ENCODE measurements around the gene OSBPL10.
"Not testable (repeated sequence)": the region's sequence is repeated elsewhere in the genome, so short reads cannot be mapped to it uniquely, and the experiment has no call there.

Gene OSBPL10

DNA sequence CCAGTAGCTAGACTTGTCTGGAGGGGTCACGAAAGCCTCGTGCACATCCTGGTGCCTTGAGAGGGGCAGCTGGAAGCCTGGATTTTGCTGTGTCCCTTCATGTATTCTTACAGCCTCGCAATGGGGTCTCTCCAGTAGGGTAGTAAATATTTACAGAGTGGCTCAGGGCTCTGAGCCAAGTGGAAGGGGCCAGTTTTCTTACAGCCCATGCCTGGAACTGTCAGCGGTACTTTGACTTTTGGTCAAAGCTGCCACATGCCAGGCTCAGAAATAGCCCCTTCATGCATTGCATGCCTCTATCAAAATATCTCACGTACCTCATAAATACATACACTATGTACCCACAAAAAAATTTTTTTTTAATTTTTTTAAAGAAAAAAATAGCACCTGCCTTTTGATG is 119.2 kb downstream of the OSBPL10 start:
- H3K9me3 ChIP-seq (ENCODE audit: low read length): no peaks in the 10 kb centered on the region
- no peaks in the 10 kb centered on the region for H3K36me3 ChIP-seq (ENCODE audit: insufficient read depth, low read length)
- no peaks in the 10 kb centered on the region for H3K4me1 ChIP-seq (ENCODE audit: insufficient read depth, low read length)
- no peak overlapping the region for H2AFZ ChIP-seq (ENCODE audit: low read depth, low read length)
- H3K4me3 ChIP-seq (ENCODE audit: low read length): no peak overlapping the region
- H3K27me3 ChIP-seq (ENCODE audit: insufficient read depth, low read length): no peaks in the 10 kb centered on the region

GRCh38 chr3:31860642-31861041 is 120.4 kb downstream of the OSBPL10 start:
- not testable (repeated sequence) for H3K27me3 ChIP-seq (ENCODE audit: insufficient read depth, low read length); H3K4me1 ChIP-seq (ENCODE audit: insufficient read depth, low read length); H3K4me3 ChIP-seq (ENCODE audit: low read length); H3K9me3 ChIP-seq (ENCODE audit: low read length); H3K36me3 ChIP-seq (ENCODE audit: insufficient read depth, low read length); H2AFZ ChIP-seq (ENCODE audit: low read depth, low read length)

GRCh38 chr3:31859245-31859644 is 121.8 kb downstream of the OSBPL10 start:
- no peaks in the 10 kb centered on the region for H3K36me3 ChIP-seq (ENCODE audit: insufficient read depth, low read length)
- no peak overlapping the region for H3K4me3 ChIP-seq (ENCODE audit: low read length)
- H3K9me3 ChIP-seq (ENCODE audit: low read length): no peaks in the 10 kb centered on the region
- no peaks in the 10 kb centered on the region for H3K27me3 ChIP-seq (ENCODE audit: insufficient read depth, low read length)
- no peak overlapping the region for H2AFZ ChIP-seq (ENCODE audit: low read depth, low read length)
- H3K4me1 ChIP-seq (ENCODE audit: insufficient read depth, low read length): no peaks in the 10 kb centered on the region

GRCh38 chr3:31858439-31858838 is 122.6 kb downstream of the OSBPL10 start:
- H2AFZ ChIP-seq (ENCODE audit: low read depth, low read length): no peak overlapping the region
- no peaks in the 10 kb centered on the region for H3K9me3 ChIP-seq (ENCODE audit: low read length)
- H3K4me3 ChIP-seq (ENCODE audit: low read length): no peak overlapping the region
- no peaks in the 10 kb centered on the region for H3K27me3 ChIP-seq (ENCODE audit: insufficient read depth, low read length)
- H3K36me3 ChIP-seq (ENCODE audit: insufficient read depth, low read length): no peaks in the 10 kb centered on the region
- H3K4me1 ChIP-seq (ENCODE audit: insufficient read depth, low read length): no peaks in the 10 kb centered on the region

DNA sequence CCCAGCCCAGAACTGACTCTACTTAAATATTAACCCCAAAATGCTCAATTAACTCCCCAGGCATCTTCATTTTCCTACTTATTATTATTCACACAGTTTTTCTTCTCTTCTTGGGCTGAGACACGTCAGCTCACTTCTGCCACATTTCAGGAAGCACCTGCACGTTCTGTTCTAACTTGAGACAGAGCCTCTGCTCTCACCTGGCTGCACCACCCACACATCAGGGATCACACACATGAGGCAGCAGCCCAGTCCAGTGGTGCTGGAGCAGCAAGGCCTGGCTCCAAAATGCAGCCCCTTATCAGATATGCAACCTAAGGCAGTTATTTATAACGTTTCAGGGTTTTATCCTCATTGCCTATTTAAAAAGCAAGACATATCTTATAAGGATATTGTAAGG is 127.5 kb downstream of the OSBPL10 start:
- H3K27me3 ChIP-seq (ENCODE audit: insufficient read depth, low read length): no peaks in the 10 kb centered on the region
- no peaks in the 10 kb centered on the region for H3K36me3 ChIP-seq (ENCODE audit: insufficient read depth, low read length)
- H3K4me1 ChIP-seq (ENCODE audit: insufficient read depth, low read length): no peaks in the 10 kb centered on the region
- H3K4me3 ChIP-seq (ENCODE audit: low read length): no peak overlapping the region
- no peaks in the 10 kb centered on the region for H3K9me3 ChIP-seq (ENCODE audit: low read length)
- no peak overlapping the region for H2AFZ ChIP-seq (ENCODE audit: low read depth, low read length)

DNA sequence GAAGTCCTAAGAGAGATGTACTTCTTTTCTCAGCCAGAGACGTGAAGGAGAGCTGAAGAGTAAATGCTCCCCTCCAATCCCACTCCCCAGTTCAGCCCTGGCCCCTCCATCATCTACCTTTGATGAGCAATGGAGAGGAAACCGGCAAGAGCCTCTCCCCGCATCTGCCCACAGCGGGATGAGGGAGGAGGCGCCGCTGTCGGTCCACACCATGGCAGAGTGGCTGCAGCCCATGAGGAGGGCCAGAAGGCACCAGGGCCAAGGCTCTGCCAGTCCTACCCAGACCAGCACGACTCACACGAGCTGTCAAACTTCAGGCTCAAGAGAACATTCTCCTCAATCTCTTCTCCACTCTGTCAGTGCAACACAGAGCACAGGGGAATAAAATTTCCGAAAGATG is 129.8 kb downstream of the OSBPL10 start:
- Histone ChIP-seq H3K4me1 (ENCODE audit: insufficient read depth, low read length) (no peaks in the 10 kb centered on the region), H3K27me3 (ENCODE audit: insufficient read depth, low read length) (no peaks in the 10 kb centered on the region), H3K4me3 (ENCODE audit: low read length) (no peak overlapping the region), H3K36me3 (ENCODE audit: insufficient read depth, low read length) (no peaks in the 10 kb centered on the region), H2AFZ (ENCODE audit: low read depth, low read length) (no peak overlapping the region), H3K9me3 (ENCODE audit: low read length) (no peaks in the 10 kb centered on the region)

DNA sequence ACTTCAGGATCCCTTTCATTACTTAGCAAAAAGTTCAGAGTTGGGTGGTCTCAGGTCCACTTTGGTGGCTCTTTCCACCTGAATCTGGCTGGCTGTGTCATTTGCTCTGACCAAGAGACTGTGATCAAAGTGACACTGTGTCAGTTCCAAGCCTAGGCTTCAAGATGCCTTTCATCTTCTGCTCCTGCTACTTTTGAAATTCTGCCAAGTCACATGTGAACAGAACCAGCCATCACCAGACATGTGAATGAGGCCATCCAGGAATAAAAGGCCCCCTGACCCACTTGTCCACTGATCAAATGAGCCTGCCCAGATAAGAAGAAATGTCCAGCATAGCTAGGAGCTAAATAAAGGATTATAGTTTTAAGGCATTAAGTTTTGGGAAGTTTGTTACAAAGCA is 132.2 kb downstream of the OSBPL10 start:
- H3K4me3 ChIP-seq (ENCODE audit: low read length): no peak overlapping the region
- H3K27me3 ChIP-seq (ENCODE audit: insufficient read depth, low read length): no peaks in the 10 kb centered on the region
- no peaks in the 10 kb centered on the region for H3K36me3 ChIP-seq (ENCODE audit: insufficient read depth, low read length)
- H3K4me1 ChIP-seq (ENCODE audit: insufficient read depth, low read length): no peaks in the 10 kb centered on the region
- no peak overlapping the region for H2AFZ ChIP-seq (ENCODE audit: low read depth, low read length)
- H3K9me3 ChIP-seq (ENCODE audit: low read length): no peaks in the 10 kb centered on the region

GRCh38 chr3:31848163-31848818 is 132.8 kb downstream of the OSBPL10 start:
- Histone ChIP-seq H3K4me3 (ENCODE audit: low read length) (no peak overlapping the region), H3K4me1 (ENCODE audit: insufficient read depth, low read length) (no peaks in the 10 kb centered on the region), H3K36me3 (ENCODE audit: insufficient read depth, low read length) (no peaks in the 10 kb centered on the region), H3K9me3 (ENCODE audit: low read length) (no peaks in the 10 kb centered on the region), H2AFZ (ENCODE audit: low read depth, low read length) (no peak overlapping the region), H3K27me3 (ENCODE audit: insufficient read depth, low read length) (no peaks in the 10 kb centered on the region)

DNA sequence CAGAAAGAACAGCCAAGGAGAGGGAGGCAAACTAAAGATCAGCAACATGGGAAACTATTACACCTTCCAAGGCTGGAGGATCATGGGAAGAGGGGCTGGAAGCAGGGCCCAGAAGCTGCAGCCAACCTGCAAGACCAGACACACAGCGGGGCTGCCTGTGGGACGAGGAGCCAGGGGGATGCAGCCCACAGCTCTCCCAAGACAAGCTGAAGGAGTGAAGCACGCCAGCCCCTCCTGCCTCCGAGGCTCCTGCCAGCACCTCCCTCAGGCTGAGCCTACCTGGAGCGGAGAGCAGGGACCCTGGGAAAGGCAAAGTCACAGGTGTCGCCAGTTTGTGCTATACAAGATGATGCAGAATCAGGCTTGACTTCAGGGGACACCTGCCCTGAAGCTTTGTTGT is 133.3 kb downstream of the OSBPL10 start:
- Histone ChIP-seq H3K36me3 (ENCODE audit: insufficient read depth, low read length) (no peaks in the 10 kb centered on the region), H3K4me3 (ENCODE audit: low read length) (no peak overlapping the region), H3K4me1 (ENCODE audit: insufficient read depth, low read length) (no peaks in the 10 kb centered on the region), H2AFZ (ENCODE audit: low read depth, low read length) (no peak overlapping the region), H3K9me3 (ENCODE audit: low read length) (no peaks in the 10 kb centered on the region), H3K27me3 (ENCODE audit: insufficient read depth, low read length) (no peaks in the 10 kb centered on the region)

GRCh38 chr3:31841515-31841914 is 139.5 kb downstream of the OSBPL10 start:
- no peaks in the 10 kb centered on the region for H3K27me3 ChIP-seq (ENCODE audit: insufficient read depth, low read length)
- no peaks in the 10 kb centered on the region for H3K4me1 ChIP-seq (ENCODE audit: insufficient read depth, low read length)
- no peaks in the 10 kb centered on the region for H3K36me3 ChIP-seq (ENCODE audit: insufficient read depth, low read length)
- H2AFZ ChIP-seq (ENCODE audit: low read depth, low read length): no peak overlapping the region
- no peak overlapping the region for H3K4me3 ChIP-seq (ENCODE audit: low read length)
- H3K9me3 ChIP-seq (ENCODE audit: low read length): no peaks in the 10 kb centered on the region

GRCh38 chr3:31840252-31840651 is 140.8 kb downstream of the OSBPL10 start:
- Histone ChIP-seq H3K4me3 (ENCODE audit: low read length) (no peak overlapping the region), H3K36me3 (ENCODE audit: insufficient read depth, low read length) (no peaks in the 10 kb centered on the region), H3K9me3 (ENCODE audit: low read length) (no peaks in the 10 kb centered on the region), H2AFZ (ENCODE audit: low read depth, low read length) (no peak overlapping the region), H3K4me1 (ENCODE audit: insufficient read depth, low read length) (no peaks in the 10 kb centered on the region), H3K27me3 (ENCODE audit: insufficient read depth, low read length) (no peaks in the 10 kb centered on the region)

GRCh38 chr3:31839144-31839917 is 141.7 kb downstream of the OSBPL10 start:
- Histone ChIP-seq H3K36me3 (ENCODE audit: insufficient read depth, low read length) (no peaks in the 10 kb centered on the region), H3K4me1 (ENCODE audit: insufficient read depth, low read length) (no peaks in the 10 kb centered on the region), H3K4me3 (ENCODE audit: low read length) (no peak overlapping the region), H3K27me3 (ENCODE audit: insufficient read depth, low read length) (no peaks in the 10 kb centered on the region), H3K9me3 (ENCODE audit: low read length) (no peaks in the 10 kb centered on the region), H2AFZ (ENCODE audit: low read depth, low read length) (no peak overlapping the region)

DNA sequence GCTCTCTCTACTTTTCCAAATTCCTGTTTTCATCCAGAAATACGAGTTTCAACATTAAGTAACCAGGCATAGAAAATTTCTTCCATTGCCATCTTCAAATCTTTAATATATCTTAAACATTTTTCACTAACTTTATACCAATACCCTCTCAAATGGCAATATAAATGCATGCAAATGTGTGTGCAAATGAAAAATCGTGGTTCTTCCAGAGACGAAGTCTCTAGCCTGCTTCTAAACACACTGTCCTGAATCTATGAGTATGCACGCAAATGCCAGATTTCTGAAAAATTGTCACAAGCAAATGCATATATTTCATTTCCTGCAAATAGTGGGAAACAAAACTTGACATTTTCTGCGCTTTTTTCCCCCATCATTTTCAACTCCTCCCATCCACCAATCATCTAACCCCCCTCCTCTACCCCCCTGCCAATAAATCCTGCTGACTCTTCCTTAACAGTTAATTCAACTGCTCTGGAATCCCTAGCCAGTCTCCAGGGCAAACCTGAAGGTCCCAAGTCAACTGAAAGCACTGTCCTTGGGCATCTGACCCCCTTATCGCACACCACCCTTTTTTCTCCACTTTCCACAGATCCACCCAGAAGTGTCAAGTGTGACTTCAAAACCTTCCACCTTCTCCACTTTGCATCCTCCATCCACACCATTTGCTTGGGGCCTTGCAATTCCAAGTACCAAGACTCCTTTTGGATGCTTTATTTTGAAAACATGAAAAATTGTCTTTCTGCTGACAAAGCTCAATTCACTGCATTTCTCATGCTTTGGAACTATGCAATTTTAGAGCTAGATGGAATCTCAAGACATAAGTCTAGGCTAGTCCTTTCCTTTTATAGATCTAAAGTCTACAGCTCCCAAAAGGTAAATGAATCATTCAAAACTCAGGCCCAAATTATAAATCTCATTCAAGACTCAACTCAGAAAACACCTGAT is 144.7 kb downstream of the OSBPL10 start:
- Histone ChIP-seq H3K9me3 (ENCODE audit: low read length) (no peaks in the 10 kb centered on the region), H3K4me1 (ENCODE audit: insufficient read depth, low read length) (no peaks in the 10 kb centered on the region), H3K36me3 (ENCODE audit: insufficient read depth, low read length) (no peaks in the 10 kb centered on the region), H3K27me3 (ENCODE audit: insufficient read depth, low read length) (no peaks in the 10 kb centered on the region), H3K4me3 (ENCODE audit: low read length) (no peak overlapping the region), H2AFZ (ENCODE audit: low read depth, low read length) (no peak overlapping the region)
